ENCODE data around the gene KIFAP3. TPM values are rescaled to one million over a fixed set of nuclear protein-coding genes. Genes with fewer than 3 reads are reported as not detected.
A peak's percentile ranks its signal among the peaks of the same experiment; 100 is the strongest.

KIFAP3 gene
- total and polyA plus RNA-seq, 9 donors = 28.8 to 41.2 (median 34.5) TPM

- DNase-seq = no peak
- Histone ChIP-seq H3K9me3 (replicated peaks; ENCODE audit: control insufficient read depth, low read depth, low read length) (no peaks in the 10 kb centered on the region), H3K36me3 (ENCODE audit: control insufficient read depth, insufficient read depth, low read length) (peaks cover 2% of the 10 kb centered on the region), H3K27me3 (ENCODE audit: control insufficient read depth, insufficient read depth, low read length) (peaks cover 8% of the 10 kb centered on the region), H3K4me3 (ENCODE audit: low read length) (peak overlapping the region; percentile 84), H3K27ac (ENCODE audit: low read length) (peak overlapping the region; percentile 97), H3K4me1 (ENCODE audit: control insufficient read depth, insufficient read depth, low read length) (peaks cover 9% of the 10 kb centered on the region)
- 82% methylated on average over 2 of the region's 8 CpGs for WGBS (ENCODE audit: insufficient coverage)
These were observed 182.1 kb downstream of the KIFAP3 start for GRCh38 chr1:169892176-169892926.

DNA sequence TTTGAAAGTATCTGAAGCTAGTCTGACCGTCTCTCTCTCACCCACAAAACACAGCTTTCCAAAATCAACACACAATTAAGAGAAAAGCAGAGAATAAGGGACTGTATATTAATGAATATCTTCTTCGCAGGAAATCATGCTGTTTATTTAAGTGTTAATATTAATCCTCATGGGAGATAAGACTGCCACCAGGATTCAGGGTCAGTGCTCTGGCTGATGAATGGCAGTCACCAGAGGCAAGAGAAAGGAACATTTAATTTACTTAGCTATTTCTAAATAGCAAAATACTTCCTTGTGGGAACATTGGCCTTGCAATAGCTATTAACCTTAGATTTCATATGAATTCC is 183.0 kb downstream of the KIFAP3 start:
- H3K27me3 ChIP-seq (ENCODE audit: control insufficient read depth, insufficient read depth, low read length) = peaks cover 3% of the 10 kb centered on the region
- DNase-seq = no peak
- peaks cover 9% of the 10 kb centered on the region for H3K4me1 ChIP-seq (ENCODE audit: control insufficient read depth, insufficient read depth, low read length)
- WGBS (ENCODE audit: insufficient coverage) = no CpG with 5 or more reads among the region's 2 CpGs
- H3K27ac ChIP-seq (ENCODE audit: low read length) = no peak overlapping the region
- no peaks in the 10 kb centered on the region for H3K9me3 ChIP-seq (replicated peaks; ENCODE audit: control insufficient read depth, low read depth, low read length)
- H3K4me3 ChIP-seq (ENCODE audit: low read length) = no peak overlapping the region
- peaks cover 2% of the 10 kb centered on the region for H3K36me3 ChIP-seq (ENCODE audit: control insufficient read depth, insufficient read depth, low read length)

- H3K4me1 ChIP-seq (ENCODE audit: control insufficient read depth, insufficient read depth, low read length) = peaks cover 9% of the 10 kb centered on the region
- no peaks in the 10 kb centered on the region for H3K9me3 ChIP-seq (replicated peaks; ENCODE audit: control insufficient read depth, low read depth, low read length)
- 78% methylated on average over 4 of the region's 5 CpGs for WGBS (ENCODE audit: insufficient coverage)
- no peaks in the 10 kb centered on the region for H3K27me3 ChIP-seq (ENCODE audit: control insufficient read depth, insufficient read depth, low read length)
- H3K36me3 ChIP-seq (ENCODE audit: control insufficient read depth, insufficient read depth, low read length) = peaks cover 5% of the 10 kb centered on the region
- no peak for DNase-seq
- no peak overlapping the region for H3K27ac ChIP-seq (ENCODE audit: low read length)
- H3K4me3 ChIP-seq (ENCODE audit: low read length) = no peak overlapping the region
These were observed 183.5 kb downstream of the KIFAP3 start for GRCh38 chr1:169890761-169891538.

DNA sequence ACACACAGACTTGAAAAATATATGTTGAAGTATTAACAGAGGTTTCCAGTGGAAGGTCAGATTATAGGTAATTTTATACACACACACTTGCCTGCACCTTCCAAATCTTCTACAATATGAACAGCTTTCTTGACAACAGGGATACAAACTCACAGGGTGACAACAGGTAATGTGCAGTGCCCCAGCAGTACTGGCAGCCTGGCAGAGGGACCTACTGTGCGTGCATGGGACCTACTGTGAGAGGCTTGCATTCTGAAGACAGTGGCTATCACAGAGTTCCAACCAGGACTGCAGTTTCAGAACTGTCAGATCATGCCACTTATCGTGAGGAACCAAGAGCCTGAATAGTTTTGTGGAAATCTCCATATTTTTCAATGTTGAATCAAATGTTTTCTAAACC is 184.6 kb downstream of the KIFAP3 start:
- no peak overlapping the region for H3K4me3 ChIP-seq (ENCODE audit: low read length)
- H3K4me1 ChIP-seq (ENCODE audit: control insufficient read depth, insufficient read depth, low read length) = peaks cover 9% of the 10 kb centered on the region
- no peak overlapping the region for H3K27ac ChIP-seq (ENCODE audit: low read length)
- peaks cover 5% of the 10 kb centered on the region for H3K36me3 ChIP-seq (ENCODE audit: control insufficient read depth, insufficient read depth, low read length)
- H3K27me3 ChIP-seq (ENCODE audit: control insufficient read depth, insufficient read depth, low read length) = no peaks in the 10 kb centered on the region
- H3K9me3 ChIP-seq (replicated peaks; ENCODE audit: control insufficient read depth, low read depth, low read length) = no peaks in the 10 kb centered on the region
- no peak for DNase-seq
- 100% methylated on average over 1 of the region's 2 CpGs for WGBS (ENCODE audit: insufficient coverage)

DNA sequence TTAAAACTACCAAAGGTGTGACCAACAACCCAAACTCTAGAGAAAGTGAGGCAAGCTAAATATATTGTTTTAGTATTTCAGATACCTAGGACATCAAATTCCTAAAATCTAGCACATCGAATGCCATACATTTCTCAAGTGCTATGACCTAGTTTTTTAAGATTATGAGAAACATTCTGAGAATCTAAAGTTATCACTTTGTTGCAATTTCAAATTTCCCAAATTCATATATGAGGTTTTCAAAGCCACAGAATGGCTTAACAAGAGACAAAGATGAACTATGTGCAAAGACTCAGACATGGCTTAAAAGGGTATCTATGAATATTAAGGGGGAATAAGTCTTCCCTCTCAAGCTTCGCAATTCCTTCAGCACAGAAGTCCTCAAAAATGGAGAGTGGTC is 187.6 kb downstream of the KIFAP3 start:
- Histone ChIP-seq H3K27me3 (ENCODE audit: control insufficient read depth, insufficient read depth, low read length) (no peaks in the 10 kb centered on the region), H3K27ac (ENCODE audit: low read length) (no peak overlapping the region), H3K4me1 (ENCODE audit: control insufficient read depth, insufficient read depth, low read length) (no peaks in the 10 kb centered on the region), H3K4me3 (ENCODE audit: low read length) (no peak overlapping the region), H3K36me3 (ENCODE audit: control insufficient read depth, insufficient read depth, low read length) (peaks cover 5% of the 10 kb centered on the region), H3K9me3 (replicated peaks; ENCODE audit: control insufficient read depth, low read depth, low read length) (no peaks in the 10 kb centered on the region)
- WGBS (ENCODE audit: insufficient coverage) = no CpG with 5 or more reads among the region's 2 CpGs
- no peak for DNase-seq

GRCh38 chr1:169886422-169886821 is 188.1 kb downstream of the KIFAP3 start:
- H3K27me3 ChIP-seq (ENCODE audit: control insufficient read depth, insufficient read depth, low read length) = no peaks in the 10 kb centered on the region
- H3K36me3 ChIP-seq (ENCODE audit: control insufficient read depth, insufficient read depth, low read length) = peaks cover 5% of the 10 kb centered on the region
- no peaks in the 10 kb centered on the region for H3K4me1 ChIP-seq (ENCODE audit: control insufficient read depth, insufficient read depth, low read length)
- H3K4me3 ChIP-seq (ENCODE audit: low read length) = no peak overlapping the region
- no peak overlapping the region for H3K27ac ChIP-seq (ENCODE audit: low read length)
- no peaks in the 10 kb centered on the region for H3K9me3 ChIP-seq (replicated peaks; ENCODE audit: control insufficient read depth, low read depth, low read length)
- WGBS (ENCODE audit: insufficient coverage) = no CpG with 5 or more reads among the region's 1 CpG
- DNase-seq = no peak

GRCh38 chr1:169885207-169885606 is 189.3 kb downstream of the KIFAP3 start:
- Histone ChIP-seq H3K36me3 (ENCODE audit: control insufficient read depth, insufficient read depth, low read length) (peaks cover 5% of the 10 kb centered on the region), H3K27me3 (ENCODE audit: control insufficient read depth, insufficient read depth, low read length) (no peaks in the 10 kb centered on the region), H3K9me3 (replicated peaks; ENCODE audit: control insufficient read depth, low read depth, low read length) (no peaks in the 10 kb centered on the region), H3K4me3 (ENCODE audit: low read length) (no peak overlapping the region), H3K4me1 (ENCODE audit: control insufficient read depth, insufficient read depth, low read length) (no peaks in the 10 kb centered on the region), H3K27ac (ENCODE audit: low read length) (no peak overlapping the region)
- DNase-seq = no peak
- WGBS (ENCODE audit: insufficient coverage) = no CpG with 5 or more reads among the region's 2 CpGs

DNA sequence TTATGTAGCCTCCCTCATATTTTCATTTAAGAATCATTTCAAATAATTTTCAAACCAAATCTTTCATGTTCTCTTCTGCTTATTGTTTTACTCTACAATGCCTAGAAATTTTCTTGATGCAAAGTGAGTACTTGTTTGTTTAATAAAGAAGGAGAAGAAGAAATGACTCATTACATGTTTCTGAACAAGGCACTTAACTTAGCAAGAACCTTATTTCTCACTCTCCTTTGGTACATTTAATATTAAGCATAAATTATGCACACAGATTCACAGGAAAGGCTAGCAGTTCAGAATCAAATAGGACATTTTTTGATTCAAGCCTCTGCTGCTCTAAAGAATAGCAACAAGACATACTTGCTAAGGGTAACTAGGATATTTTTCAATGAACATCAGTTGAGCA is 189.9 kb downstream of the KIFAP3 start:
- no peak overlapping the region for H3K27ac ChIP-seq (ENCODE audit: low read length)
- H3K36me3 ChIP-seq (ENCODE audit: control insufficient read depth, insufficient read depth, low read length) = peaks cover 5% of the 10 kb centered on the region

GRCh38 chr1:169882039-169882511 is 192.4 kb downstream of the KIFAP3 start:
- WGBS (ENCODE audit: insufficient coverage) = 94% methylated on average over 15 of the region's 20 CpGs
- Histone ChIP-seq H3K4me3 (ENCODE audit: low read length) (no peak overlapping the region), H3K4me1 (ENCODE audit: control insufficient read depth, insufficient read depth, low read length) (no peaks in the 10 kb centered on the region), H3K27me3 (ENCODE audit: control insufficient read depth, insufficient read depth, low read length) (no peaks in the 10 kb centered on the region), H3K27ac (ENCODE audit: low read length) (no peak overlapping the region), H3K9me3 (replicated peaks; ENCODE audit: control insufficient read depth, low read depth, low read length) (no peaks in the 10 kb centered on the region), H3K36me3 (ENCODE audit: control insufficient read depth, insufficient read depth, low read length) (peaks cover 10% of the 10 kb centered on the region)
- no peak for DNase-seq

More for the DNA sequence above, 189.9 kb downstream of the KIFAP3 start:
- no peak for DNase-seq
- H3K4me3 ChIP-seq (ENCODE audit: low read length) = no peak overlapping the region
- no peaks in the 10 kb centered on the region for H3K4me1 ChIP-seq (ENCODE audit: control insufficient read depth, insufficient read depth, low read length)
- H3K27me3 ChIP-seq (ENCODE audit: control insufficient read depth, insufficient read depth, low read length) = no peaks in the 10 kb centered on the region
- no peaks in the 10 kb centered on the region for H3K9me3 ChIP-seq (replicated peaks; ENCODE audit: control insufficient read depth, low read depth, low read length)

GRCh38 chr1:169879034-169879840 is 195.3 kb downstream of the KIFAP3 start:
- Histone ChIP-seq H3K4me3 (ENCODE audit: low read length) (no peak overlapping the region), H3K4me1 (ENCODE audit: control insufficient read depth, insufficient read depth, low read length) (no peaks in the 10 kb centered on the region), H3K27me3 (ENCODE audit: control insufficient read depth, insufficient read depth, low read length) (no peaks in the 10 kb centered on the region), H3K27ac (ENCODE audit: low read length) (no peak overlapping the region), H3K9me3 (replicated peaks; ENCODE audit: control insufficient read depth, low read depth, low read length) (no peaks in the 10 kb centered on the region), H3K36me3 (ENCODE audit: control insufficient read depth, insufficient read depth, low read length) (peaks cover 24% of the 10 kb centered on the region)
- peak; percentile 16 for DNase-seq
- no CpG with 5 or more reads among the region's 4 CpGs for WGBS (ENCODE audit: insufficient coverage)

Data from muscle of leg (tissue), 11 donors.